ENCODE measurements around the gene PSIP1. TPM values are rescaled to one million over a fixed set of nuclear protein-coding genes. Genes with fewer than 3 reads are reported as not detected.

PSIP1 gene
- total and polyA plus RNA-seq, 9 of the 15 experiments (the other 6 are each of a cell fraction or from before 2014, with no cell fraction given), result 18.8 to 119 (median 59.9) TPM

DNA sequence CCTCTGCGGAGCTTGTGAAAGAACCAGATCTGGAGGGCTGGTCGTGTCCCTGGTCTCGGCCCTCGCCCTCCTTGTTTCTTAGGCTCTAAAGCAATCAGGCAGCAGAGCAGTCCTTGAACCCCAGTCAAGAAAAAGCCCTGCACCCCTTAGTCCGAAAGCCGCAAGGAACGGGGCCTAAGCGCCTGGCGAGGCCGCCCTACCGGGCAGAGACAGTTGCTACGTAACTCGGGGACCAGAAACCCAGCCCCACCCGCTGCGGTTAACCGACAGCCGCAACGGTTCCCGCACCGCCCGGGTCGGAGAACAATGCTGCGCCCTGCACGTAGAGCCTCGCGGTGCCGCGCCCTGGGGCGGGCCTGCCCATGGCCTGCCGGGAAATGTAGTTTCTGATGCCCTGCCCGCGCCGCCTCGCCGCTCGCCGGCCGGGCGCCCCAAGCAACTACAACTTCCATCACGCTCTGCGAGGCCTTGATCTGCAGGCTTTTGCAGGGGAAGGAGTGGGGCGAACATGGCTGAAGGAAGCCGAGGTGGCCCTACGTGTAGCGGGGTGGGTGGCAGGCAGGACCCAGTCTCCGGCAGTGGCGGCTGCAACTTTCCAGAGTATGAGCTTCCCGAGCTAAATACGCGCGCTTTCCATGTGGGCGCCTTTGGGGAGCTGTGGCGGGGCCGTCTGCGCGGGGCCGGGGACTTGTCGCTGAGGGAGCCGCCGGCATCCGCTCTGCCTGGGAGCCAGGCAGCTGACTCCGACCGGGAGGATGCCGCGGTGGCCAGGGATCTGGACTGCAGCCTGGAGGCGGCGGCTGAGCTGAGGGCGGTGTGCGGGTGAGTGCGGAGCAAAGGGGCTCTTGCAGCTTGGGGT is 88.2 kb downstream of the PSIP1 start, which contains the start of gene SNAPC3 (continued):
- TF ChIP-seq, protein P1, sequence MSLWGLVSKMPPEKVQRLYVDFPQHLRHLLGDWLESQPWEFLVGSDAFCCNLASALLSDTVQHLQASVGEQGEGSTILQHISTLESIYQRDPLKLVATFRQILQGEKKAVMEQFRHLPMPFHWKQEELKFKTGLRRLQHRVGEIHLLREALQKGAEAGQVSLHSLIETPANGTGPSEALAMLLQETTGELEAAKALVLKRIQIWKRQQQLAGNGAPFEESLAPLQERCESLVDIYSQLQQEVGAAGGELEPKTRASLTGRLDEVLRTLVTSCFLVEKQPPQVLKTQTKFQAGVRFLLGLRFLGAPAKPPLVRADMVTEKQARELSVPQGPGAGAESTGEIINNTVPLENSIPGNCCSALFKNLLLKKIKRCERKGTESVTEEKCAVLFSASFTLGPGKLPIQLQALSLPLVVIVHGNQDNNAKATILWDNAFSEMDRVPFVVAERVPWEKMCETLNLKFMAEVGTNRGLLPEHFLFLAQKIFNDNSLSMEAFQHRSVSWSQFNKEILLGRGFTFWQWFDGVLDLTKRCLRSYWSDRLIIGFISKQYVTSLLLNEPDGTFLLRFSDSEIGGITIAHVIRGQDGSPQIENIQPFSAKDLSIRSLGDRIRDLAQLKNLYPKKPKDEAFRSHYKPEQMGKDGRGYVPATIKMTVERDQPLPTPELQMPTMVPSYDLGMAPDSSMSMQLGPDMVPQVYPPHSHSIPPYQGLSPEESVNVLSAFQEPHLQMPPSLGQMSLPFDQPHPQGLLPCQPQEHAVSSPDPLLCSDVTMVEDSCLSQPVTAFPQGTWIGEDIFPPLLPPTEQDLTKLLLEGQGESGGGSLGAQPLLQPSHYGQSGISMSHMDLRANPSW (CRISPR knock-in tag; IDR thresholded peaks at IDR 0.05), result no peak
- TF ChIP-seq OTX1 (CRISPR knock-in tag; IDR thresholded peaks at IDR 0.05) (no peak), RBM17 (IDR thresholded peaks at IDR 0.05; ENCODE audit: borderline replicate concordance, low read depth, low read length) (no peak), ZNF717 (CRISPR knock-in tag; IDR thresholded peaks at IDR 0.05) (no peak), ZNF408 (CRISPR knock-in tag; IDR thresholded peaks at IDR 0.05; ENCODE audit: low read depth) (no peak), LCOR (CRISPR knock-in tag; IDR thresholded peaks at IDR 0.05) (no peak), TEAD2 (tag; IDR thresholded peaks at IDR 0.05) (no peak), ZNF445 (CRISPR knock-in tag; IDR thresholded peaks at IDR 0.05; ENCODE audit: low read depth) (no peak), TCF3 (CRISPR knock-in tag; IDR thresholded peaks at IDR 0.05) (0 out of 2 replicates have a peak, but pooled peaks have one; percentile 16), TARDBP (IDR thresholded peaks at IDR 0.05) (no peak), MAFK (IDR thresholded peaks at IDR 0.05; ENCODE audit: low read length) (no peak), EWSR1 (IDR thresholded peaks at IDR 0.05; ENCODE audit: borderline replicate concordance, low read depth, partially characterized antibody) (no peak), SIN3A (IDR thresholded peaks at IDR 0.05; ENCODE audit: borderline replicate concordance in 2 of 2, control insufficient read depth in 1 of 2, low read depth in 2 of 2, low read length in 2 of 2) (no peak; a peak in 1 of 4 replicates), SRSF7 (optimal IDR thresholded peaks at IDR 0.05; ENCODE audit: low read depth, low read length) (no peak), TAL1 (IDR thresholded peaks at IDR 0.05) (no peak), HDAC2 (IDR thresholded peaks at IDR 0.05) (no peak), GATAD2B (IDR thresholded peaks at IDR 0.05; ENCODE audit: borderline replicate concordance) (no peak), C11orf30 (IDR thresholded peaks at IDR 0.05; ENCODE audit: low read depth) (peak; percentile 50), FOS (IDR thresholded peaks at IDR 0.05; ENCODE audit: extremely low read depth, insufficient read length) (no peak)
- TF ChIP-seq, protein P2, sequence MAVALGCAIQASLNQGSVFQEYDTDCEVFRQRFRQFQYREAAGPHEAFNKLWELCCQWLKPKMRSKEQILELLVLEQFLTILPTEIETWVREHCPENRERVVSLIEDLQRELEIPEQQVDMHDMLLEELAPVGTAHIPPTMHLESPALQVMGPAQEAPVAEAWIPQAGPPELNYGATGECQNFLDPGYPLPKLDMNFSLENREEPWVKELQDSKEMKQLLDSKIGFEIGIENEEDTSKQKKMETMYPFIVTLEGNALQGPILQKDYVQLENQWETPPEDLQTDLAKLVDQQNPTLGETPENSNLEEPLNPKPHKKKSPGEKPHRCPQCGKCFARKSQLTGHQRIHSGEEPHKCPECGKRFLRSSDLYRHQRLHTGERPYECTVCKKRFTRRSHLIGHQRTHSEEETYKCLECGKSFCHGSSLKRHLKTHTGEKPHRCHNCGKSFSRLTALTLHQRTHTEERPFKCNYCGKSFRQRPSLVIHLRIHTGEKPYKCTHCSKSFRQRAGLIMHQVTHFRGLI (CRISPR knock-in tag; IDR thresholded peaks at IDR 0.05), result no peak
- TF ChIP-seq, protein P3, sequence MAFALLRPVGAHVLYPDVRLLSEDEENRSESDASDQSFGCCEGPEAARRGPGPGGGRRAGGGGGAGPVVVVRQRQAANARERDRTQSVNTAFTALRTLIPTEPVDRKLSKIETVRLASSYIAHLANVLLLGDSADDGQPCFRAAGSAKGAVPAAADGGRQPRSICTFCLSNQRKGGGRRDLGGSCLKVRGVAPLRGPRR (CRISPR knock-in tag; IDR thresholded peaks at IDR 0.05), result no peak
- TF ChIP-seq, protein P4, sequence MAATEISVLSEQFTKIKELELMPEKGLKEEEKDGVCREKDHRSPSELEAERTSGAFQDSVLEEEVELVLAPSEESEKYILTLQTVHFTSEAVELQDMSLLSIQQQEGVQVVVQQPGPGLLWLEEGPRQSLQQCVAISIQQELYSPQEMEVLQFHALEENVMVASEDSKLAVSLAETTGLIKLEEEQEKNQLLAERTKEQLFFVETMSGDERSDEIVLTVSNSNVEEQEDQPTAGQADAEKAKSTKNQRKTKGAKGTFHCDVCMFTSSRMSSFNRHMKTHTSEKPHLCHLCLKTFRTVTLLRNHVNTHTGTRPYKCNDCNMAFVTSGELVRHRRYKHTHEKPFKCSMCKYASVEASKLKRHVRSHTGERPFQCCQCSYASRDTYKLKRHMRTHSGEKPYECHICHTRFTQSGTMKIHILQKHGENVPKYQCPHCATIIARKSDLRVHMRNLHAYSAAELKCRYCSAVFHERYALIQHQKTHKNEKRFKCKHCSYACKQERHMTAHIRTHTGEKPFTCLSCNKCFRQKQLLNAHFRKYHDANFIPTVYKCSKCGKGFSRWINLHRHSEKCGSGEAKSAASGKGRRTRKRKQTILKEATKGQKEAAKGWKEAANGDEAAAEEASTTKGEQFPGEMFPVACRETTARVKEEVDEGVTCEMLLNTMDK (IDR thresholded peaks at IDR 0.05; ENCODE audit: borderline replicate concordance, insufficient read depth, low read depth, low read length, poor library complexity, severe bottlenecking), result no peak

Data from K562 (cell line).